Measurements from ENCODE around the gene ISCA1.

The ISCA1 gene

GRCh38 chr9:86230858-86231257, 51.5 kb downstream of the ISCA1 start:
- no peak for DNase-seq (ENCODE audit: low read depth)

- DNase-seq (ENCODE audit: low read depth) = no peak
These were observed 59.7 kb downstream of the ISCA1 start for GRCh38 chr9:86222667-86223066.

- DNase-seq (ENCODE audit: low read depth) = no peak
These were observed 62.7 kb downstream of the ISCA1 start for GRCh38 chr9:86219606-86220005.

GRCh38 chr9:86217076-86217755, 65.1 kb downstream of the ISCA1 start:
- no peak for DNase-seq (ENCODE audit: low read depth)
